Stimulated activated effector memory CD8-positive, alpha-beta T cell treated with anti-CD3 and anti-CD28 coated beads, Interleukin-12 subunit alpha, Interleukin-12 subunit beta, amount 100 ng/mL, for 72 hours (primary cell): ENCODE results near the gene ITGA6.
"Not testable (repeated sequence)": the region's sequence is repeated elsewhere in the genome, so short reads cannot be mapped to it uniquely, and the experiment has no call there.

ENCODE experiments used
- ATAC-seq: fragments of 150-1000 bp; cut with Tn5 transposase; 2 replicates; pipeline ENCODE4 v1.10.0; 2021
- DNase-seq, 2 donors: peaks; one replicate each; pipeline ENCODE4 v3.0.0; 2021 to 2022; ENCODE audit warnings: low spot score in 2 of 2
- H3K27ac Mint-ChIP-seq: one replicate; pipeline ENCODE4 v1.8.0; 2022; ENCODE audit warnings: mild to moderate bottlenecking, mixed read lengths
- H3K36me3 Mint-ChIP-seq: one replicate; pipeline ENCODE4 v1.8.0; 2022; ENCODE audit warnings: mild to moderate bottlenecking, mixed read lengths
- H3K4me1 Mint-ChIP-seq: one replicate; pipeline ENCODE4 v1.8.0; 2022; ENCODE audit warnings: mixed read lengths
- H3K4me3 Mint-ChIP-seq: one replicate; pipeline ENCODE4 v1.8.0; 2022; ENCODE audit warnings: mild to moderate bottlenecking, mixed read lengths
- H3K9me3 Mint-ChIP-seq: one replicate; pipeline ENCODE4 v1.8.0; 2022; ENCODE audit warnings: mixed read lengths

The ITGA6 gene

GRCh38 chr2:172539767-172540166 lies 112.4 kb downstream of the ITGA6 start:
- Mint-ChIP-seq H3K4me3 (no peak overlapping the region), H3K9me3 (peaks cover 3% of the 10 kb centered on the region), H3K4me1 (peaks cover 14% of the 10 kb centered on the region), H3K27ac (no peak overlapping the region), H3K36me3 (no peaks in the 10 kb centered on the region)
- no peak for DNase-seq
- ATAC-seq, result no peak

GRCh38 chr2:172540421-172540820 lies 113.0 kb downstream of the ITGA6 start:
- no peak for DNase-seq
- H3K36me3 Mint-ChIP-seq, result no peaks in the 10 kb centered on the region
- no peak overlapping the region for H3K27ac Mint-ChIP-seq
- no peaks in the 10 kb centered on the region for H3K9me3 Mint-ChIP-seq
- peaks cover 14% of the 10 kb centered on the region for H3K4me1 Mint-ChIP-seq
- ATAC-seq, result no peak
- H3K4me3 Mint-ChIP-seq, result no peak overlapping the region

- ATAC-seq (no peak), DNase-seq (no peak)
- Mint-ChIP-seq H3K36me3 (no peaks in the 10 kb centered on the region), H3K4me3 (no peak overlapping the region), H3K27ac (no peak overlapping the region), H3K4me1 (peaks cover 21% of the 10 kb centered on the region), H3K9me3 (no peaks in the 10 kb centered on the region)
Measured at GRCh38 chr2:172545408-172546075, 118.2 kb downstream of the ITGA6 start.

- Mint-ChIP-seq H3K36me3 (peaks cover 18% of the 10 kb centered on the region), H3K4me3 (no peak overlapping the region), H3K9me3 (no peaks in the 10 kb centered on the region), H3K4me1 (peaks cover 22% of the 10 kb centered on the region), H3K27ac (no peak overlapping the region)
- DNase-seq, result no peak
- no peak for ATAC-seq
Measured at GRCh38 chr2:172549131-172549530, 121.7 kb downstream of the ITGA6 start.

- DNase-seq, H3K4me3 Mint-ChIP-seq, ATAC-seq, H3K27ac Mint-ChIP-seq, H3K9me3 Mint-ChIP-seq: not testable (repeated sequence)
- Mint-ChIP-seq H3K4me1 (peaks cover 28% of the 10 kb centered on the region), H3K36me3 (peaks cover 18% of the 10 kb centered on the region)
Measured at GRCh38 chr2:172549802-172550201, 122.4 kb downstream of the ITGA6 start.

GRCh38 chr2:172550419-172550818 lies 123.0 kb downstream of the ITGA6 start:
- H3K36me3 Mint-ChIP-seq, result peaks cover 22% of the 10 kb centered on the region
- ATAC-seq (no peak), DNase-seq (no peak)
- no peak overlapping the region for H3K4me3 Mint-ChIP-seq
- no peak overlapping the region for H3K27ac Mint-ChIP-seq
- H3K9me3 Mint-ChIP-seq, result no peaks in the 10 kb centered on the region
- peaks cover 34% of the 10 kb centered on the region for H3K4me1 Mint-ChIP-seq

GRCh38 chr2:172551271-172551670 lies 123.9 kb downstream of the ITGA6 start:
- H3K9me3 Mint-ChIP-seq, result no peaks in the 10 kb centered on the region
- ATAC-seq (no peak), DNase-seq (no peak)
- H3K4me1 Mint-ChIP-seq, result peaks cover 36% of the 10 kb centered on the region
- H3K36me3 Mint-ChIP-seq, result peaks cover 31% of the 10 kb centered on the region
- no peak overlapping the region for H3K27ac Mint-ChIP-seq
- H3K4me3 Mint-ChIP-seq, result no peak overlapping the region

- no peaks in the 10 kb centered on the region for H3K9me3 Mint-ChIP-seq
- no peak for ATAC-seq
- peaks cover 38% of the 10 kb centered on the region for H3K4me1 Mint-ChIP-seq
- H3K4me3 Mint-ChIP-seq, result no peak overlapping the region
- no peak overlapping the region for H3K27ac Mint-ChIP-seq
- H3K36me3 Mint-ChIP-seq, result peaks cover 43% of the 10 kb centered on the region
- no peak for DNase-seq
Measured at GRCh38 chr2:172552547-172553291, 125.3 kb downstream of the ITGA6 start.

- Mint-ChIP-seq H3K4me3 (peak overlapping the region; percentile 93), H3K9me3 (no peaks in the 10 kb centered on the region), H3K27ac (peak overlapping the region; percentile 97), H3K4me1 (peaks cover 43% of the 10 kb centered on the region), H3K36me3 (peaks cover 62% of the 10 kb centered on the region)
- no peak for DNase-seq
- ATAC-seq, result no peak
Measured at GRCh38 chr2:172554352-172555271, 127.2 kb downstream of the ITGA6 start.

- DNase-seq (no peak), ATAC-seq (peak; percentile 35)
- H3K4me3 Mint-ChIP-seq, result peak overlapping the region; percentile 93
- H3K9me3 Mint-ChIP-seq, result no peaks in the 10 kb centered on the region
- H3K36me3 Mint-ChIP-seq, result peaks cover 67% of the 10 kb centered on the region
- peaks cover 43% of the 10 kb centered on the region for H3K4me1 Mint-ChIP-seq
- H3K27ac Mint-ChIP-seq, result peak overlapping the region; percentile 97
Measured at GRCh38 chr2:172555272-172555521, 127.8 kb downstream of the ITGA6 start.
